ENCODE results near the gene MGMT. TPM values are rescaled to one million over a fixed set of nuclear protein-coding genes. Genes with fewer than 3 reads are reported as not detected.

MGMT gene
- total RNA-seq, 1 donor from 2014 or later: 20.8 TPM

- Mint-ChIP-seq H3K27ac (ENCODE audit: unreplicated experiment) (no peak overlapping the region), H3K4me1 (ENCODE audit: unreplicated experiment) (no peaks in the 10 kb centered on the region), H3K36me3 (ENCODE audit: unreplicated experiment) (no peaks in the 10 kb centered on the region), H3K4me3 (ENCODE audit: unreplicated experiment) (no peak overlapping the region), H3K9me3 (ENCODE audit: unreplicated experiment) (peaks cover 24% of the 10 kb centered on the region), H3K27me3 (ENCODE audit: unreplicated experiment) (no peaks in the 10 kb centered on the region)
- DNase-seq (ENCODE audit: extremely low spot score, unreplicated experiment): no peak
- no peak for TF ChIP-seq CTCF (IDR thresholded peaks at IDR 0.05)
Measured at GRCh38 chr10:129812398-129812797, 345.4 kb downstream of the MGMT start.

GRCh38 chr10:129814681-129815646 lies 347.9 kb downstream of the MGMT start:
- Mint-ChIP-seq H3K4me1 (ENCODE audit: unreplicated experiment) (no peaks in the 10 kb centered on the region), H3K27ac (ENCODE audit: unreplicated experiment) (no peak overlapping the region), H3K9me3 (ENCODE audit: unreplicated experiment) (peaks cover 35% of the 10 kb centered on the region), H3K27me3 (ENCODE audit: unreplicated experiment) (no peaks in the 10 kb centered on the region), H3K36me3 (ENCODE audit: unreplicated experiment) (no peaks in the 10 kb centered on the region), H3K4me3 (ENCODE audit: unreplicated experiment) (no peak overlapping the region)
- TF ChIP-seq CTCF (IDR thresholded peaks at IDR 0.05): no peak
- DNase-seq (ENCODE audit: extremely low spot score, unreplicated experiment): no peak

GRCh38 chr10:129815898-129816655 lies 349.0 kb downstream of the MGMT start:
- no peak for TF ChIP-seq CTCF (IDR thresholded peaks at IDR 0.05)
- no peak overlapping the region for H3K4me3 Mint-ChIP-seq (ENCODE audit: unreplicated experiment)
- H3K27ac Mint-ChIP-seq (ENCODE audit: unreplicated experiment): no peak overlapping the region
- peaks cover 35% of the 10 kb centered on the region for H3K9me3 Mint-ChIP-seq (ENCODE audit: unreplicated experiment)
- no peaks in the 10 kb centered on the region for H3K36me3 Mint-ChIP-seq (ENCODE audit: unreplicated experiment)
- DNase-seq (ENCODE audit: extremely low spot score, unreplicated experiment): no peak
- no peaks in the 10 kb centered on the region for H3K27me3 Mint-ChIP-seq (ENCODE audit: unreplicated experiment)
- no peaks in the 10 kb centered on the region for H3K4me1 Mint-ChIP-seq (ENCODE audit: unreplicated experiment)

GRCh38 chr10:129816656-129817045 lies 349.6 kb downstream of the MGMT start:
- H3K27ac Mint-ChIP-seq (ENCODE audit: unreplicated experiment): no peak overlapping the region
- H3K9me3 Mint-ChIP-seq (ENCODE audit: unreplicated experiment): peaks cover 35% of the 10 kb centered on the region
- no peaks in the 10 kb centered on the region for H3K27me3 Mint-ChIP-seq (ENCODE audit: unreplicated experiment)
- H3K4me1 Mint-ChIP-seq (ENCODE audit: unreplicated experiment): no peaks in the 10 kb centered on the region
- H3K36me3 Mint-ChIP-seq (ENCODE audit: unreplicated experiment): no peaks in the 10 kb centered on the region
- no peak for DNase-seq (ENCODE audit: extremely low spot score, unreplicated experiment)
- H3K4me3 Mint-ChIP-seq (ENCODE audit: unreplicated experiment): no peak overlapping the region
- no peak for TF ChIP-seq CTCF (IDR thresholded peaks at IDR 0.05)
